Ovary (tissue), 3 donors: ENCODE data around the gene SPTSSA.

Experiments used
- EP300 ChIP-seq: sonication (generic); formaldehyde crosslinking; IDR thresholded peaks from one replicate; pipeline ENCODE4 v1.6.1; 2017; ENCODE audit warnings: antibody characterized with exemption
- POLR2A ChIP-seq: fragments of 450-650 bp; IDR thresholded peaks from one replicate; pipeline ENCODE4 v1.6.1; 2017; ENCODE audit warnings: antibody characterized with exemption, mild to moderate bottlenecking, moderate library complexity
- TF ChIP-seq, protein P1 (sequence below), 3 donors: fragments of 450-650 bp in 2 of 3; fragments of 200-600 bp in 1 of 3; IDR thresholded peaks; one replicate each; pipeline versions ENCODE4 v1.5.1 to v1.8.0; 2016 to 2022; ENCODE audit warnings: antibody characterized with exemption in 3 of 3, mild to moderate bottlenecking in 1 of 3
- donor health status: DM: no; HTN: no; CAD: no.

DNA sequence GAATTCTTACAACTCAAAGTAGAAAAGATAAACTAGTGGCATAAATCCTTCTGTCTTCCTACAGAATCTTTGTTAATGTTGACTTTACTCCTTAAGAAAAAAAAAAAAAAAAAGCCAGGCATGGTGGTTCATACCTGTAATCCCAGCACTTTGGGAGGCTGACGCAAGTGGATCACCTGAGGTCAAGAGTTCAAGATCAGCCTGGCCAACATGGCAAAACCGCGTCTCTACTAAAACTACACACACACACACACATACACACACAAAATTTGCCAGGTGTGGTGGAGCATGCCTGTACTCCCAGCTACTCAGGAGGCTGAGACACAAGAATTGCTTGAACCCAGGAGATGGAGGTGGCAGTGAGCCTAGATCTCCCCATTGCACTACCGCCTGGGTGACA lies 17.7 kb upstream of the SPTSSA start:
- TF ChIP-seq, protein P1, sequence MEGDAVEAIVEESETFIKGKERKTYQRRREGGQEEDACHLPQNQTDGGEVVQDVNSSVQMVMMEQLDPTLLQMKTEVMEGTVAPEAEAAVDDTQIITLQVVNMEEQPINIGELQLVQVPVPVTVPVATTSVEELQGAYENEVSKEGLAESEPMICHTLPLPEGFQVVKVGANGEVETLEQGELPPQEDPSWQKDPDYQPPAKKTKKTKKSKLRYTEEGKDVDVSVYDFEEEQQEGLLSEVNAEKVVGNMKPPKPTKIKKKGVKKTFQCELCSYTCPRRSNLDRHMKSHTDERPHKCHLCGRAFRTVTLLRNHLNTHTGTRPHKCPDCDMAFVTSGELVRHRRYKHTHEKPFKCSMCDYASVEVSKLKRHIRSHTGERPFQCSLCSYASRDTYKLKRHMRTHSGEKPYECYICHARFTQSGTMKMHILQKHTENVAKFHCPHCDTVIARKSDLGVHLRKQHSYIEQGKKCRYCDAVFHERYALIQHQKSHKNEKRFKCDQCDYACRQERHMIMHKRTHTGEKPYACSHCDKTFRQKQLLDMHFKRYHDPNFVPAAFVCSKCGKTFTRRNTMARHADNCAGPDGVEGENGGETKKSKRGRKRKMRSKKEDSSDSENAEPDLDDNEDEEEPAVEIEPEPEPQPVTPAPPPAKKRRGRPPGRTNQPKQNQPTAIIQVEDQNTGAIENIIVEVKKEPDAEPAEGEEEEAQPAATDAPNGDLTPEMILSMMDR (IDR thresholded peaks at IDR 0.05), result no peak
- TF ChIP-seq POLR2A (no peak), EP300 (no peak)
